Peyer's patch (tissue), 4 donors: ENCODE measurements around the gene ASCC3.

Source experiments
- POLR2A ChIP-seq, 2 donors: fragments of 450-650 bp; IDR thresholded peaks; one replicate each; pipeline ENCODE4 v1.5.1; 2017; ENCODE audit warnings: antibody characterized with exemption in 2 of 2, mild to moderate bottlenecking in 2 of 2, moderate library complexity in 2 of 2
- TF ChIP-seq, protein P1 (sequence below), 6 experiments: fragments of 450-650 bp in 4 of 6; fragments of 200-600 bp in 2 of 6; sonication (generic) in 1 of 6; IDR thresholded peaks; one replicate each; pipeline ENCODE4 v1.5.1; 2017 to 2019; ENCODE audit warnings: antibody characterized with exemption in 6 of 6, mild to moderate bottlenecking in 3 of 6, moderate library complexity in 1 of 6

DNA sequence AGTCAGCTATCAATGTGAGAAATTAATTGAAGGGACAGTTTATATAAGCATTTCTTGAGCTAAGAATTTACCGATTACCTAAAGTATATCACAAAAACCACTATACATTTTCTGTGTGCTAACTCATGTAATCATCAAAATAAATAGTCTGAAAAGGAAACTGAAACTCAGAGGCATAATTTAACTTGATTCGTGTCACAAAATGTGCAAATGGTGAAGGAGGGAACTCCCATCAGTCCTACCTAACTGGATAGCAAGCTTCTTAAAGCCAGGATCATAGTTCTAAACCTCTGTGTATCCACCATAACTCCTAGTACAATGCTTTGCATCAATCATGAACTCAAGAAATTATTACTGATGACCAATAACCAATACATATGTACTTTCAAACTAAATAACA is 91.0 kb downstream of the ASCC3 start:
- TF ChIP-seq, protein P1, sequence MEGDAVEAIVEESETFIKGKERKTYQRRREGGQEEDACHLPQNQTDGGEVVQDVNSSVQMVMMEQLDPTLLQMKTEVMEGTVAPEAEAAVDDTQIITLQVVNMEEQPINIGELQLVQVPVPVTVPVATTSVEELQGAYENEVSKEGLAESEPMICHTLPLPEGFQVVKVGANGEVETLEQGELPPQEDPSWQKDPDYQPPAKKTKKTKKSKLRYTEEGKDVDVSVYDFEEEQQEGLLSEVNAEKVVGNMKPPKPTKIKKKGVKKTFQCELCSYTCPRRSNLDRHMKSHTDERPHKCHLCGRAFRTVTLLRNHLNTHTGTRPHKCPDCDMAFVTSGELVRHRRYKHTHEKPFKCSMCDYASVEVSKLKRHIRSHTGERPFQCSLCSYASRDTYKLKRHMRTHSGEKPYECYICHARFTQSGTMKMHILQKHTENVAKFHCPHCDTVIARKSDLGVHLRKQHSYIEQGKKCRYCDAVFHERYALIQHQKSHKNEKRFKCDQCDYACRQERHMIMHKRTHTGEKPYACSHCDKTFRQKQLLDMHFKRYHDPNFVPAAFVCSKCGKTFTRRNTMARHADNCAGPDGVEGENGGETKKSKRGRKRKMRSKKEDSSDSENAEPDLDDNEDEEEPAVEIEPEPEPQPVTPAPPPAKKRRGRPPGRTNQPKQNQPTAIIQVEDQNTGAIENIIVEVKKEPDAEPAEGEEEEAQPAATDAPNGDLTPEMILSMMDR (IDR thresholded peaks at IDR 0.05) = no peak
- TF ChIP-seq POLR2A (IDR thresholded peaks at IDR 0.05) = no peak
